Dedifferentiated amniotic fluid mesenchymal stem cell (primary cell): ENCODE measurements around the gene MAFF.
"Not testable (repeated sequence)": the region's sequence is repeated elsewhere in the genome, so short reads cannot be mapped to it uniquely, and the experiment has no call there.

Experiments
- DNase-seq: peaks from one replicate; pipeline ENCODE4 v3.0.0-alpha.2; 2016; ENCODE audit errors: extremely low spot score

Gene MAFF

DNA sequence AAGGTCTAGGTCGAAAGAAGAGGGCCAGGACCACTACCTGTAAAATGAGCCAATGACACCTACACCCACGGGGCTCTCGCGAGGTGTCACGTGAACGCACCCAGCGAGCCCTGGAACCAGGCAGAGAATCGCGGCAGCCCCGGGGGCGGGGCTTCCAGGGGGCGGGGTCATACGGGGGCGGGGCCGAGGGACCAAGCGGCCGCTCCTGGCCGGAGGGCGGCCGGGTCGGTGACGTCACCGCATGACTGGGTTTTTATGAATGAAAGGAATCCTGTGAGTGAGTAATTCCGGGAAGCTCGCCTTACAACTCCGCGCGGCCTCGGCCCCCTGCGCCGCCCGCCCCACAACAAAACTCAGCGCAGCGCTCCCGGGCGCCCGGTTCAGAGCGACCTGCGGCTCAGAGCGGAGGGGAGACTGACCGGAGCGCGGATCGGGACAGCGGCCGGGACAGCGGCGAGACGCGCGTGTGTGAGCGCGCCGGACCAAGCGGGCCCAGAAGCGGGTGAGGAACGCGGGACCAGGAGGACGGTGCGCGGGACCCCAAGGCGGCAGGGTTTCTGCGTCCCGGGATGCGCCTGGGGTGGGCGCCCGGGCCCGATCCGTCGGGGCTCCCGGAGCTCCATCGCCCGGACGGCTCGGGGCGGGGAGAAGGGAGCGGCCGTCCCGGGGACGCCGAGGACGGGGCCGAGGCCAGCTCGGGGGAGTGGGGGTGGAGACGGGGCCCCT, at the start of gene MAFF:
MAFF (plus strand) TSS at position 284 of the 726 bp plus-strand sequence. CDS start 11,860 bp downstream, outside the sequence.
- DNase-seq = peak; percentile 98

DNA sequence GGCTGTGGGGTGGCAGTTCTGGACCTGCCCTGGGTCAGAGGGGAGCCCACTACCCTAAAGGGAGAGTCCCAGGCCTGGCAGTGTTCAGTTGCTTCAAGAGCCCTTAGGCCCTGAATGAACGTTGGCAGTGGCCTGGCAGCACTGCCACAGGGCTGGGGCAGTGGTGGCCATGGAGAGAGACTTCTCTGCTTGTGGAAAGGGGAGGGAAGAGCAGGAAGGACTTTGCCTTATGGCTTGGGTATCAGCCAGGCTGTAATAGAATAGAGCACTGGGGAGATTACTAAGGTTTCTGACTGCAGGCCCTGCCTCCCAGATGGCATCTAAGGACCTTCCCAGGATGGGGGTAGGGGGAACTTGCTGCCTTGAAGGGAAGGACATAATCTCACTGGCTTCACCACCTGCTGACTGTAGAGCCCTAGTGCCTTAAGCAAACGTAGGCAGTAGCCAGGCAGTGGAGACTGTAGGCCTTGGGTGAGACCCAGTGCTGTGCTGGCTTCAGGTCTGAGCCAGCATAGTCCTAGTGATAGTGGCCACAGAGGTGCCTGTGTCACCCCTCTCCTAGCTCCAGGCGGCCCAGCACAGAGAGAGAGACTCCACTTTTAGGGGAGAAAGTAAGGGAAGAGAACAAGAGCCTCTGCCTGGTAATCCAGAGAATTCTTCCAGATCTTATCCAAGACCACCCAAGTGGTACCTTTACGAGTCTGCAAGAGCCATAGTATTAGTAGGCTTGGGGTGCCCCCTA, 47.8 kb upstream of the MAFF start:
- DNase-seq = no peak

DNA sequence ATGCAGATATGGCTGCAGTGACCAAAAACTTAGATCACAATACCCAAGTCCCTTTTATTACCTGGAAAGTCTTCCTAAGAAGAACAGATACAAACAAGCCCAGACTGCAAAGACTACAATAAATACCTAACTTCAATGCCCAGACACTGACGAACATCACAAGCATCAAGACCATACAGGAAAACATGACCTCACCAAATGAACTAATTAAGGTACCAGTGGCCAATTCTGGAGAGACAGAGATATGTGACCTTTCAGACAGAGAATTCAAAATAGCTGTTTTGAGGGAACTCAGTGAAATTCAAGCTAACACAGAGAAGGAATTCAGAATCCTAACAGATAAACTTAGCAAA, 47.3 kb upstream of the MAFF start:
- DNase-seq = not testable (repeated sequence)

DNA sequence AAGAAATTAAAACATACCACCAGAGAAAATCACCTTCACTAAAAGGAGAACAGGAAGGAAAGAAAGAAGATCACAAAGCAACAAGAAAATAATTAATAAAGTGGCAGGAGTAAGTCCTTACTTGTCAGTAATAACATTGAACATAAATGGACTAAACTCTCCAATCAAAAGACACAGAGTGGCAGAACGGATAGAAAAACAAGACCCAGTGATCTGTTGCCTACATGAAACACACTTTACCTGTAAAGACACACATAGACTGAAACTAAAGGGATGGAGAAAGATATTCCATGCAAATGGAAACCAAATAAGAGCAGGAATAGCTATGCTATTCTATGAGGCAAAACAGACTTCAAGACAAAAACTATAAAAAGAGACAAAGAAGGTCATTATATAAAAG, 46.1 kb upstream of the MAFF start:
- DNase-seq = no peak

DNA sequence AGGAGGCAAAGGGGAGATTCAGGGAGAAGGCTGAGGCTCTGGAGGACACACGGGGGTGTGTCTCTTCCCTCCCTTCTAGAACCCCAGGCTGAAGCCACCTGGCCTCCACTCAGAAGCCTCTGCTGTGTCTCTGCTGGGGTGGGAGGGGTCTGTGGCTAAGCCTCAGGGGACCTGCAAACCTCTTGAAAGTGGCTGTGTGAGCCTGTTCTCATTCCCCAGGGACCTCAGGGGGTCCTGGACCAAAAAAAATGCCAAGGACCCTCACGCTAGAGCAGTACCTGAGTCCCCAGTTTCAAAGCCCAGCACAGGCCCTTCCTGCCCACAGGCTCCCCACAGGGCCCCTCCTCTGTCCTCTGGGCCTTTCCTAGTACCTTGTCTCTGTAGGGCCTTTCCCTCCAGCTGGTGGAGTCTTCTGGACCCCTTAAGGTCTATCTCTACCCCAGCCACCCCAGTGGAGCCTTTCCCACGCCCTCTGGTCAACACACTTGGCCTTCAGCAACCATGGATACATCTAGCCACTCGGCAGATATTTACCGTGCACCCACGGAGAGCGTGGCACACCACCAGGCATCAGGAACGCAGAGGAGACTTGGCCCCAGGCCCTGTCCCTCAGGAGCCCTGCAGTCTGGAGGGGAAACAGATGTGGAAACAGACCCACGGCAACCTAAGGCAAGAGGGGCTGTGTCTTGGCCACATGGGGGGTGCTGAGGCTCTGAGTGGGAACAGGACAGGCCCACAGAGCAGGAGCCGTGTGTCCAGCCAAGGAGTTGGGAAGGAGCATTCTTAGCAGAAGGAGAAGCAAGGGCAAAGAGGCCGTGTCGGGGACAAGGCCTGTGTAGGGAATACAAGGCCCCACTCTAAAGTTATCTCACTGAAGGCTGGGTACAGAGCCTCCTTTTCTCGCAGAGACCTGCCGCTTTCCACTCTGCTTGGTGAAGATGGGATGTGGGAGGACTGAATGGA, 38.6 kb upstream of the MAFF start:
- no peak for DNase-seq

DNA sequence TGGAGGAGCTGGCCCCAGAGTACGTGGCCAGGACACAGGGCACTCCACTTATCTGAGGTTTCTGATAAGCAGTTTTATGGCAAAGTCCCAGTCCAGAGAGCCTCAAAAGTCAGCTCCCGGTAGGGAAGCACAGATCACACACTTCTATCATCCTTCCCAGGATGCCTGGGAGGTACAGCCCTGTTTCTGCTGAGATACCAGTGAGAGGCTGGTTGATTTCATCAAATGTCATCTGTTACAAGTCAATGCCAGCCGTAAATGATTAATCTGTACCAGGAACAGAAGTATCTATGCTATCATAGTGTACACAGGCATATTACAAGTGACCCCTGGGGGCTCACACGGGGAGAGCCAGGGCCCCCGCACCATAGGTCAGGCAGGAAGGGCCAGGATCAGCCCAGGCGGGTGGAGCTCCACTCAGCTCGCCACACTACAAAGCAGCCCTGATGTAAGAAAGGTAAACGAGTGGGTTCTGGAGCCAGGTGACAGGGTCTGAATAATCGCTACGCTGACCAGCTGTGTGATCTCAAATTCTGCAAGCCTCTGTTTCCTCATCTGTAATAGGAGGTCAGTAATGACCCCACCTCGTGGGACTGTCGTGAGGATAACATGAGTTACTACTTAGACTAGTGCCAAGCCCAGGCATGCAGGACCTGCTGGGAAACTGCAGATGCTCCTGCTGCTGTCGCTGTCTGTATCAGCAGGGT, 37.8 kb upstream of the MAFF start:
- no peak for DNase-seq

DNA sequence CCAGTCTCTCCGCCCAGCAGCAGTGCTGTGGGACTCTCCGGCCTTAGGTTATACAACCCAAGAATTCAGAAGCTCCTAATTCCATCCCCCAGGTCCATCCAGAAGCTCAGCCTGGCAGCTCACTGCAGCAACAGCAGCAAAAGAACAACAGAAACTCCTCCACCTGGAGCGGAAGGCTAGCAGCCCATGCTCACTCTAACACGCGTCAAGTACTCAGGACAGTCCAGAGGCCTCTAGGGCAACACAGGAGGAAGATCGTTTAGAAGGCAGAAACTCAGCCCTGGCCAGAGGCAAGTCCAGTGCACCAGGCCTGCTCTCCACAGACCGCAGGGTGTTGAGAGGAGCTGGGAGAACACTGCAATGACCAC, 37.3 kb upstream of the MAFF start:
- DNase-seq = no peak

DNA sequence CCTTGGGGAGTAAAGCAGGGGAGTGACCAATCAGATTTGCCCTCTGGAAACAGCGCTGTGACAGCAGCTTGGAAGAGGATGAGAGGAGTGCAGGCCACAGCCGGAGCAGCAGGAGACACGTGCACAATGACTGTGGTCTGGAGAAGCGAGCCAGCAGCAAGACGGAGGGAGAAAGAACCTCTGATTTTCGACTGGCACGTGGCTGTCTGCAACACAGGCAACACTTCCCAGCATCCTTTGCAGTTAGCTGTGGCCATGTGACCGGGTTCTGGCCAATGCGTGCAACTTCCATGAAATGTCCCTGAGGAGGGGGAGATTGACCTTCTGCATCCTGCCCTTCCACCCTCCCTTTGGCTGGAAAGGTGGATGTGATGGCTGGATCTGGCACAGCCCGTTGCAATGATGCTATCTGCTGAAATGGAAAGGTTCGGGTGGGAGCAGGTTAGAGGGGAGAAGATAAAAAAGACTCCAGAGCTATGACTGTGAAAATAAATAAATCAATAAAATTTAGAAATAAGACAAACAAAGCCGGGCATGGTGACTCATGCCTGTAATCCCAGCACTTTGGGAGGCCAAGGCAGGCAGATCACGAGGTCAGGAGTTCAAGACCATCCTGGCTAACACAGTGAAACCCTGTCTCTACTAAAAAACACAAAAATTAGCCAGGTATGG, 35.7 kb upstream of the MAFF start:
- no peak for DNase-seq

DNA sequence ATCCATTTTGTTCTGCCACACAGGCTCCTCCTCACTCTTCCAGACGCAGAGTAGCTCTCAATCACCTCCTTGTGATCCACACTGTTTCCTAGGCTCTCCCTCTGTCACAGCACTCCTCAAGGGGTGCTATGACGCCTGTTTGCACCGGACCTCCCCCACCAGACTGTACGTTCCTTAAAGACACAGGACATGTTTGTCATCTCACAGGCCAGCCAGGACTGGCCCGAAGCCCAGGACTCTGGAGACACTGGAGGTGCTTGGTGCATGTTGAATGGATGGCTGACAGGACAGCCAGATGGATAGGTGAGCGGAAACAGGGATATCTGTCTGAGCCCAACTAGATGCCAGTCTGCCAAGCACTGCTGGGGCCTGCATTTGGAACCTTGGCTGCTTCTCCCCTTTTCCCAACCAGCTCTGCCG, 33.8 kb upstream of the MAFF start:
- DNase-seq = no peak

DNA sequence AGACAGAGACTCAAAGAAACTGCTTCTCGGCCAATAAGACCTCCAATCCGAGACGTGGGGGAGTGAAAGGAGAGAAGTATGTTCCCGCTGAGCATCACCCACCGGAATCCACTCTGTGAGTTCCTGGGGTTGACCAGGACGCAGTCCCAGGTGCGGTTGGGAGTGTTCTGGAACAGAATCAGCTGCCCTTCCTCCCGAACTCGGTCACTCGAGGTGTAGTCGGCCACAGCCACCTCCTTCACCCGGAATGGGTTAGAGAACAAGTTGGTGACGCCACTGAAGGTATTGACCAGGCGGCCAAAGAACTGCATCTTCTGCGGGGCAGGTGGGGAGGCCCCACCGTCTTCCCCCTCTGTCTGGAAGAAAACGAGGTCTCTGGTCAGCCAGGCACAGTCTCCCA, 32.7 kb upstream of the MAFF start:
- no peak for DNase-seq

DNA sequence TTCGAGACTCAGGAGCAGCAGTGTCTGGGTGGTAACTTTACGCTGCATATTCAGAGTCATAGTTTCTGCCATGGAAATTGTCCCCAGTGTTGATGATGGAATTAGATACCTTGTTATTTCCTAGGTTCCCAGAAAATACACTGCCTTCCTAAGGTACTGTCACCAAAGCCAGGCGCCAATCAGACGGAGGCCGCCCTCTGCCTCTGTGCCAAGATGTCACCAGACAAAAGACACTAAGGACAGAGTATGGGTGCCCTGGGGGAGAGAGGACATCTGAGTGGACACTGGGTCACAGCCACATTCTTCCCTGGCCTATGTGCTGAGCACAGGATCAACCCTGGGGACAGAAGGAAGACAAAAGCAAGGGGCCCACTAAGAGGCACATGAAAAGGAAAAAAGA, 31.3 kb upstream of the MAFF start:
- no peak for DNase-seq

DNA sequence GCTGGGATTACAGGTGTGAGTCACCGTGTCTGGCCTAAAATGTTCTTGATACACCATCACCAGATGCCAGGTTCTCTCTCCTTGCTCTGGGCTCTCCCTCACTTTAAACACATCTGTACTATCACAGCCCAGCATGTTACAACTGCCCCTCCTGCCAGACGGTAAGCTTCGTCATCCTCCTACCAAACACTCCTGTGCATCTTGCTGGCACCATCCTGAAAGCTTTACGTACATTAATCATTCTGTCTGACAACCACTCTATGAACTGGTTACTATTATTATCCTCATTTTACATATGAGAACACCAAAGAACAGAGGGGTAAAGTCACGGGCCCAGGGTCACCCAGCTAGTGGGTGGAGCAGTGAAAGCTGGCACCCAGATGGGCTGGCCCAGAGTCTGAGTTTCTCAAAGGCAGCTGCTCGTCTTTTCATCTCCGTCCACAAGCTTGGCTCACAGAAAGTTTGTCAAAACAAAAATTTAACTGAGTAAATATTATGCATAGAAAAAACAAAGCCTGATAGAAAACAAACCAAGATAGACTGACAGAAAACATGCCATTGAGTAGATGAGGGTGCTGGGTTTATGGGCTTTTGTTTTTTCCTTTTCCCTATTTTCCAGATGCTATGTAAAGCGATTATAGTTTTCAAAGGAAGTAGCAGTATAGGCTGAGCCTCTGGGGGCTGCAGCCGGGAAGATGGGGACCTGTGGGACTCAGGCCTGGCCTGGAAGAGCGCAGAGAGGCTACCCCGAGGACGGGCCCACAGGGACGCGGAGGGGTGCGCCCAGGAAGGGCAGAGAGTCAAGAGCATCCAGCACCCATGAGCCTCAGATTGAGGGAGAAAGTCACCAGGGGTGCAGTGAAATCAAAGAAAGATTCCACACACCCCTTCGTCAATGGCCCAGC, 29.6 kb upstream of the MAFF start:
- no peak for DNase-seq

DNA sequence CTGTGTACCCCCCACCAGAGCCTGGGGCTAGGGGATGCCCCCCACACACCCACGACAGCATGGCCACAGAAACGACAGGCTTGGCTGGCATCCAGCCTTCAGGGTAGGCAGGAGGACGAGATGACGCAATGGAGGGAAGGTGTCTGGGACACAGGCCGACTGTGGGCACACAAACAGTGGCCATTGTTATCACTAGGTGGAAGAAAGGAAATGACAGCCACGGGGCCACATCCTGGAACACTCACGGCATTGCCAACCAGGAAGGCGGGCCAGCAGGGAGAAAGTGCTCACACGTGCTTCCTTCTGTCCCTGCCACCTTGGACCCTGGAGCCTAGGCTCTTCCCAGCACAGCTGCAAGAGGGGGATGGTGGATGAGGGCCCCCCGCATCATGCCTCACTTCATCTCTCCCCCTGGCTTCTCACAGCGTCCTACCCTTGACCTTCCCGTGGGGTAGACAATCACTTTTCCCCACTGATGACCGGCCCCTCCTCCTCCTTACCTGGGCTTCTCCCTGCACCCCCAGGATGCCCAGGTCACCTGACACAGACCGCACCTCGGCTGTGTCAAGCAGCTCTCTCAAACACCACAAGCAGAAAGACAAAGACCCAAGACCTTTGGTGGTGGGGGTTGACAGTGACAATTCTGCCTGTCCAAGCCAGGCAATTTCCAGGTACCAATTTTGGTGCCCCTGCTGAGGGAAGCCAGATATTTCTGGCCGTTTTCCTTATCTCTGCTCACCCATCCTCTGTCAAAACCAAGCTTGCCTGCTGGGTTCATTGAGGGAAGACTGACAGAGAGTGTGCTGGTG, 28.8 kb upstream of the MAFF start:
- DNase-seq = no peak

DNA sequence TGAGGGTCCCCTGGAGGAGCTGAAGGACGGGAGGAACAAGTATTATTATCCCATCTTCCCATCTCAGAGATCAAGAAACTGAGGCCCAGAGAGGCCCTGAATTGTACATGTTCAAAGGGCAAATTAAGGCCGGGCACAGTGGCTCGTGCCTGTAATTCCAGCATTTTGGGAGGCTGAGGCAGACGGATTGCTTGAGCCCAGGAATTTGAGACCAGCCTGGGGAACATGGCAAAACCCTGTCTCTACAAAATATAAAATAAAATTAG, 28.2 kb upstream of the MAFF start:
- DNase-seq = no peak

DNA sequence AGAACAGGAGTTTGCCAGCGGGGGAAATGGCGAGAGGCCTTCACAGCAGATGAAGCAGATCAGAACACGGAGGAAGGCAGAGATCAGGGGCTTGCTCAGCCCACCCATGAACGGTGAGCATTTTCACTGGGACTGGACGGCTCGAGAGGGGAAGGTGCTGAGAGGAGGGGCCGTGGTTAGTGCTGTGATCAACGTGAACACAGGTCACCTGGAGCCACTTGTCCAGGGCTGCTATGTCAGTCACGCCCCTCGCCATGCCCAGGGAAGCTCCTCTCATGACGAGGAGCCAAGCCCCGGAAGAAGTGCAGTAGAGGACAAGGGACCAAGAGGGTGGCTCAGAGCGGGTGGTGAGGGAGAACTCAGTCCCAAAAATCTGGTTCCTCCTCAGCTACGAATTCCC, 27.2 kb upstream of the MAFF start:
- no peak for DNase-seq

DNA sequence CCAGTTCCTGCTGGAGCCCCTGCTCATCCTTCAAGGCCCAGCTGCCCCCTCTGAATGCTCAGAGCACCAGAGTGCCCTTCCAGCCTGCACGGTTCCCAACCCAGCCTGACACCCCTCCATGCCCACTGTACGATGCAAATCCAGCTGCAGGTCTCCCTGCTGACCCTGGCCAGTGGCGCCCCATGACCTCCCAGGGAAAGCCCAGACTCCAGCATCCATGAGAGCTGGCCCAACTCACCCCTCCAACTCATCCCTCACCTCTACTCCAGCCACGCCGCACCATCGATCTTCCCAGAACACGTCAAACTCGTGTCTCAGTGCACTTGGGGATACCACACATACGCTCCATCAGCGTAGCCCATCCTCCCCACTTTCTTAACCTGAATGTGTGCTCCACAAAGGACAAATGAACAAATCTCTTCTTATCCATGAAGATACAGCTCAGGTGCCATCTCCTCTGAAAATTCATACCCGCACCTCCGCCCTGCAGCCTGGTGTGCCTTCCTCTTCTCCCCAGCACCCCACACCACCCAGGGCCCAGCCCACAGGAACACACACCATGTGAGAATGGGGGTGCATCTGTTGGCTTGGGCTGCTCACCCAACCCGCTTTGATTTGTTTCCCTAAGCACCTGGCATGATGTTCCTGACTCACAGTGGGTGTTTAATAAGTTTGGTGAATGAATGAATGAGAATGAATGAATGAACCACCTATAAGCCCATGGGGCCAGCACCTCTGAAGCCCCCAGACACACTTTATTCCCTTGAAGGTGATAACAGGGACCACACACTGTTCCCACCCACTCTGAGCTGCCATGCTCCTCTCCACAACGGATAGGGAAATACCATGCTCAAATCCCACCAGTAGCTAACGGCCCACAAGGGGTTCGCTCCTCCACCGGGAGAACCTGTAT, 26.3 kb upstream of the MAFF start:
- no peak for DNase-seq

DNA sequence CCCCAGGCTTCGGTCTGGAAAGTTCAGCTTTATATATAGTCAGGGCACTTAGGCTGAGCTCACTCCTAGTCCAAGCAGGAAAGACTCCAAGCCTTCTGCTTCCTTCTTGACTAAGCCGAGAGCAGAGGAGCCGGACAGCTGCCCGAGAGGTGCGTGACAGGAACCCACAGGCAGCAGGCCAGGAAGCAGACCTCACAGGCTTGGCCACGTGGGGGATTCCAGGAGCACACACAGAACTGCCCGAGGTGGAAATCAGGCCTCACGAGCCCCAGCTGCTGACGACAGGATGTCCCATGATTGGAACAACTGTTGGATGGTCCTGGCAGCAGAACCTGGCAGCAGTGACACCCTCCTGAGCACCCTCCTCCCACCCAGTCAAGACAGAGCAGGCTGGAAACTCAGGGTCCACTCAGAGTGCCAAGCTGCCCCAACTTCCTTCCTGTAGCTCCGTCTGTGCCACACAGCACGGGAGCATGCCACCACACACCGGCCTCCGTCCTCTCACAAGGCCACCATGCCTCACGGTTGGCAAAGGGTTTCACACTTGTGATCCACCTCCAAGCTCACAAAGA, 25.5 kb upstream of the MAFF start:
- DNase-seq = peak; percentile 75

DNA sequence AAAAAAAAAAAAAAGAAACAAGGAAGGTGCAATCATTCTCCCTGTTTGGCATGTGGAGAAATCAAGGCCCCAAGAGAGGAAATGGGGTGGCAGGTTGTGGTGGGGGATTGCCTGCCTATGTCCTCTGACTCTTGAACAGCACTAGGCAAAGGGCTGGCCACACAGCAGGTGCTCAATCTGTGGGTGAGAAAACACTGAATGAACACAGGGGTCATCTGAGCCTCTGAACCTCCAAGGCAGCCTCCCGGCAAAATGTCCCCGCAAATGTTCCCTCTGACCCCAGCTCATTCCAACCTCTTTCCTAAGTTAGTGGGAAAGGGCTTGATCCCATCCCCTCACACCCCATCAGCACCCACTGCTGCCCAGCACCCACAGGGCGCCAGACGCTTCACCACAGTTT, 24.8 kb upstream of the MAFF start:
- DNase-seq = no peak
